ENCODE measurements around the gene FAM180B.

DNA sequence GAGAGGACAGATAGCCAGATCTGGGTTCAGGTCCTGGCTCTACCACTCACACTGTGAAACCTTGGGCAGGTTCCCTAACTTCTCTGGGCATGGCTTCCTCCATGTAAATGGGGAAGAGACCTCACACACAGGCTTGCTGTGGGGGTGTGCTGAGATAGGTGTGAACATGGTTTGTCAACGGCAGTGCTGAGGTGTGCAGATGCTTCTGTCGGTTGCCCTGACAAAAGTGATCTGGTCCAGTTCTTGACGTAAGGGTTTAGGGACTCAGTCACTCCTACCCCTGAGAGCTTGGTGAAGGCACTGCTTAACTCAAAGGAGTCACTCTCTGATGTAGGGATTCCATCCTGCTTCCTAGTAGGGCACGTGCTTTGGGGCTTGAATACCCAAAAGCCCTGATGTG is 5.8 kb downstream of the FAM180B start:
- TF ChIP-seq POLR2A (IDR thresholded peaks at IDR 0.05): no peak
- TF ChIP-seq, protein P1, sequence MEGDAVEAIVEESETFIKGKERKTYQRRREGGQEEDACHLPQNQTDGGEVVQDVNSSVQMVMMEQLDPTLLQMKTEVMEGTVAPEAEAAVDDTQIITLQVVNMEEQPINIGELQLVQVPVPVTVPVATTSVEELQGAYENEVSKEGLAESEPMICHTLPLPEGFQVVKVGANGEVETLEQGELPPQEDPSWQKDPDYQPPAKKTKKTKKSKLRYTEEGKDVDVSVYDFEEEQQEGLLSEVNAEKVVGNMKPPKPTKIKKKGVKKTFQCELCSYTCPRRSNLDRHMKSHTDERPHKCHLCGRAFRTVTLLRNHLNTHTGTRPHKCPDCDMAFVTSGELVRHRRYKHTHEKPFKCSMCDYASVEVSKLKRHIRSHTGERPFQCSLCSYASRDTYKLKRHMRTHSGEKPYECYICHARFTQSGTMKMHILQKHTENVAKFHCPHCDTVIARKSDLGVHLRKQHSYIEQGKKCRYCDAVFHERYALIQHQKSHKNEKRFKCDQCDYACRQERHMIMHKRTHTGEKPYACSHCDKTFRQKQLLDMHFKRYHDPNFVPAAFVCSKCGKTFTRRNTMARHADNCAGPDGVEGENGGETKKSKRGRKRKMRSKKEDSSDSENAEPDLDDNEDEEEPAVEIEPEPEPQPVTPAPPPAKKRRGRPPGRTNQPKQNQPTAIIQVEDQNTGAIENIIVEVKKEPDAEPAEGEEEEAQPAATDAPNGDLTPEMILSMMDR (IDR thresholded peaks at IDR 0.05): no peak

Measured in body of pancreas (tissue), 4 donors.